Measurements from ENCODE around the gene PFKL. TPM values are rescaled to one million over a fixed set of nuclear protein-coding genes. Genes with fewer than 3 reads are reported as not detected.
"Not testable (repeated sequence)": the region's sequence is repeated elsewhere in the genome, so short reads cannot be mapped to it uniquely, and the experiment has no call there.

Gene PFKL
- total RNA-seq, 2 donors from 2014 or later: 99.4 to 235 TPM

- Histone ChIP-seq H3K27ac (no peak overlapping the region), H3K9me3 (no peaks in the 10 kb centered on the region), H3K36me3 (no peaks in the 10 kb centered on the region), H3K4me1 (replicated peaks) (no peaks in the 10 kb centered on the region), H3K27me3 (replicated peaks; ENCODE audit: insufficient read depth) (peaks cover 6% of the 10 kb centered on the region), H3K4me3 (no peak overlapping the region)
- no peak for DNase-seq (ENCODE audit: low spot score)
- intact Hi-C loops (cut with DNase I): no loop called here
- WGBS: 85% methylated on average over 6 of the region's 6 CpGs
- no peak for TF ChIP-seq CTCF (IDR thresholded peaks at IDR 0.05)
- TF ChIP-seq POLR2A (IDR thresholded peaks at IDR 0.05): no peak
Measured at GRCh38 chr21:44356636-44357035, 56.8 kb downstream of the PFKL start.

- TF ChIP-seq POLR2A (IDR thresholded peaks at IDR 0.05): no peak
- no peak for TF ChIP-seq CTCF (IDR thresholded peaks at IDR 0.05)
- no peak for TF ChIP-seq POLR2AphosphoS5 (IDR thresholded peaks at IDR 0.05)
- intact Hi-C loops (cut with DNase I): no loop called here
Measured at GRCh38 chr21:44357064-44357837, 57.4 kb downstream of the PFKL start.

GRCh38 chr21:44359396-44359795 is 59.5 kb downstream of the PFKL start:
- Histone ChIP-seq H3K4me3 (no peak overlapping the region), H3K4me1 (replicated peaks) (no peaks in the 10 kb centered on the region), H3K36me3 (no peaks in the 10 kb centered on the region), H3K9me3 (no peaks in the 10 kb centered on the region), H3K27me3 (replicated peaks; ENCODE audit: insufficient read depth) (no peaks in the 10 kb centered on the region), H3K27ac (no peak overlapping the region)
- intact Hi-C loops (cut with DNase I): no loop called here
- WGBS: 86% methylated on average over 8 of the region's 8 CpGs
- no peak for TF ChIP-seq CTCF (IDR thresholded peaks at IDR 0.05)
- DNase-seq (ENCODE audit: low spot score): no peak

More at GRCh38 chr21:44357064-44357837, 57.4 kb downstream of the PFKL start:
- Histone ChIP-seq H3K9me3 (no peaks in the 10 kb centered on the region), H3K4me3 (no peak overlapping the region), H3K36me3 (no peaks in the 10 kb centered on the region), H3K27ac (no peak overlapping the region), H3K27me3 (replicated peaks; ENCODE audit: insufficient read depth) (no peaks in the 10 kb centered on the region), H3K4me1 (replicated peaks) (no peaks in the 10 kb centered on the region)
- 89% methylated on average over 16 of the region's 21 CpGs for WGBS
- no peak for DNase-seq (ENCODE audit: low spot score)

- H3K36me3 ChIP-seq: no peaks in the 10 kb centered on the region
- no peaks in the 10 kb centered on the region for H3K4me1 ChIP-seq (replicated peaks)
- no peak for DNase-seq (ENCODE audit: low spot score)
- H3K9me3 ChIP-seq: no peaks in the 10 kb centered on the region
- H3K4me3 ChIP-seq: no peak overlapping the region
- H3K27ac ChIP-seq: no peak overlapping the region
- intact Hi-C loops (cut with DNase I): no loop called here
- WGBS: 43% methylated on average over 8 of the region's 8 CpGs
- H3K27me3 ChIP-seq (replicated peaks; ENCODE audit: insufficient read depth): no peaks in the 10 kb centered on the region
- no peak for TF ChIP-seq CTCF (IDR thresholded peaks at IDR 0.05)
- no peak for TF ChIP-seq POLR2A (IDR thresholded peaks at IDR 0.05)
- no peak for TF ChIP-seq POLR2AphosphoS5 (IDR thresholded peaks at IDR 0.05)
Measured at GRCh38 chr21:44360159-44360558, 60.3 kb downstream of the PFKL start.

GRCh38 chr21:44361903-44362302 is 62.0 kb downstream of the PFKL start:
- H3K36me3 ChIP-seq; H3K4me1 ChIP-seq (replicated peaks); H3K9me3 ChIP-seq; DNase-seq (ENCODE audit: low spot score); H3K27me3 ChIP-seq (replicated peaks; ENCODE audit: insufficient read depth); H3K27ac ChIP-seq; intact Hi-C loops (cut with DNase I); H3K4me3 ChIP-seq: not testable (repeated sequence)
- WGBS: 95% methylated on average over 5 of the region's 5 CpGs
